NCI-H2029 treated with DMSO at 0.1 percent for 48 hours (cell line): ENCODE measurements around the gene MAPKAPK2.

Experiments used
- DNase-seq: peaks from one replicate; lab custom pipeline; 2025; lab: John Stamatoyannopoulos, UW

The MAPKAPK2 gene

DNA sequence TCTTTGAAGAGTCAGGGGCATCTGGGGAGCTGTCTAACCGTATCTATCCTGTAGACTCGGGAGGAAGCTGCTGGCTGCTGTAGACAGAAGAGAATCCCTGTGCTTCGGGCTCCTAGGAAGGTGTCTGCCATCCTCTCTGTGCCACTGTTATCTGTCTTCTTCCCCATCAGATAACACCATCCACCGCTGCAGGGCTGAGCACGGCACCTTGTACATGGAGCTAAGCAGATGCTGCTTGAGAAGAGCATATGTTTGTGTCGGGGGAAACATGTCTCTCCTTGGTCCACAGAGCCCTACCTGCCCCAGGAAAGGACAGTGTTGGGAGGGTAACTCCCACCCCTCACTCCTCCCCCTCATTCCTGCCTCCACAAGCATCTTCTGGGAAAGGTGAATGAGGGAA is 1.4 kb upstream of the MAPKAPK2 start:
- DNase-seq: no peak

GRCh38 chr1:206684003-206684402 is 702 bp upstream of the MAPKAPK2 start:
- no peak for DNase-seq

GRCh38 chr1:206685334-206685768 is 646 bp downstream of the MAPKAPK2 start:
- DNase-seq: no peak

DNA sequence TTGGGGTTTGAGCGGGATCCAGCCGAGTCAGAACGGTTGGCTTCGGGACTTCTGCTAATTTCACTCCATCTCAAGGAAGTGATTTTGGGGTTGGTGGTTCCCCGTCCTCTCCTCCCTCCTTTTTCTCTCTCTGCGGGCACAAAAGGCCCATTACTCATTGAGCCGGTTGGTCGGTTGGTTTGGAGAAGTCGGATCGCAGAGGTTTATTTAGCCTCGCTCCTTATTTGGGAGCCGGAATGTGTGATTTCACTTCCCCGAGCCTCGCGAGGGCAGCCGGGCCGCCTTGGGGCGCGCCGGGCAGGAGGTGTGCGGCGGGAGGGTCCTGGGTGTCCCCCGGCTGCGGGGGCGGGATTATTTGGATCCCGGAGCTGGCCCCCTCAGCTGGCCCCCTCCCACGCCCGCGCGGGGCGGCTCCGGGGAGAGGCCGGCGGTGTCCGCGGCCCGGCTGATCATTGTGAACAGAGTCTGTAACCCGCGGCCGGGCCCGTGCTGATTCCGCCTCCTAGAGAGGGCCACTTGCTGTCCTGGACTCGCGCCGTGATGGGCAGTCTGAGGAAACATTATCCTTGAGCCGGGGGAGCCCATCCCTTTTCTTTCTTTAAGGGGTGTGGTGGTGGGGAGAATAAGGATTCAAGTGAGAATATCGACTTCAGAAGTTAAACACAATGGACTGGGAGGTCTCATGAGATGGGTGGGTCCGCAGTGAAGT is 1.2 kb downstream of the MAPKAPK2 start:
- no peak for DNase-seq

- DNase-seq: no peak
These were observed 2.0 kb downstream of the MAPKAPK2 start for GRCh38 chr1:206686478-206687249.

- no peak for DNase-seq
These were observed 2.7 kb downstream of the MAPKAPK2 start for GRCh38 chr1:206687251-206687914.

GRCh38 chr1:206687915-206688442 is 3.3 kb downstream of the MAPKAPK2 start:
- no peak for DNase-seq

GRCh38 chr1:206690516-206690915 is 5.8 kb downstream of the MAPKAPK2 start:
- no peak for DNase-seq

- no peak for DNase-seq
These were observed 6.9 kb downstream of the MAPKAPK2 start for GRCh38 chr1:206691604-206692003.

DNA sequence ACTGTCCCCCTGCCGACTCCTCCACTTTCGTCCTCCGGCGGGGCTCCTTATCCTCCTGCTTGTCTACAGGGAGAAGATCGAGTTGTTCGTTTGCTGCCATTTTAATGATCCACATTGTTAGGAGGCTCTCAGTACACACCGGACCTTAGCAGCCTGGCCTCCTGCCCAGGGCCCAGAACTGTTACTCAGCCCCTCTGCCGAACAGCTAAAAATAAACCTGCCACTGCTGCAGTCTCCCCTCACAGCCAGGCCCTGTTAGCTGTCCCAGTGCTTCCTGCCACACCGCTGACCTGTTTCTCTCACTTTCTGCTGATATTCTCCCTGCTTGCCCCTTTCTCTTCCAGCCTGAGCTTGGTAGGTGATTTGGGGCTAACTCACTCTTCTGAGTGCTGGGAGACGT is 8.3 kb downstream of the MAPKAPK2 start:
- DNase-seq: no peak

GRCh38 chr1:206693592-206693991 is 8.9 kb downstream of the MAPKAPK2 start:
- DNase-seq: no peak

DNA sequence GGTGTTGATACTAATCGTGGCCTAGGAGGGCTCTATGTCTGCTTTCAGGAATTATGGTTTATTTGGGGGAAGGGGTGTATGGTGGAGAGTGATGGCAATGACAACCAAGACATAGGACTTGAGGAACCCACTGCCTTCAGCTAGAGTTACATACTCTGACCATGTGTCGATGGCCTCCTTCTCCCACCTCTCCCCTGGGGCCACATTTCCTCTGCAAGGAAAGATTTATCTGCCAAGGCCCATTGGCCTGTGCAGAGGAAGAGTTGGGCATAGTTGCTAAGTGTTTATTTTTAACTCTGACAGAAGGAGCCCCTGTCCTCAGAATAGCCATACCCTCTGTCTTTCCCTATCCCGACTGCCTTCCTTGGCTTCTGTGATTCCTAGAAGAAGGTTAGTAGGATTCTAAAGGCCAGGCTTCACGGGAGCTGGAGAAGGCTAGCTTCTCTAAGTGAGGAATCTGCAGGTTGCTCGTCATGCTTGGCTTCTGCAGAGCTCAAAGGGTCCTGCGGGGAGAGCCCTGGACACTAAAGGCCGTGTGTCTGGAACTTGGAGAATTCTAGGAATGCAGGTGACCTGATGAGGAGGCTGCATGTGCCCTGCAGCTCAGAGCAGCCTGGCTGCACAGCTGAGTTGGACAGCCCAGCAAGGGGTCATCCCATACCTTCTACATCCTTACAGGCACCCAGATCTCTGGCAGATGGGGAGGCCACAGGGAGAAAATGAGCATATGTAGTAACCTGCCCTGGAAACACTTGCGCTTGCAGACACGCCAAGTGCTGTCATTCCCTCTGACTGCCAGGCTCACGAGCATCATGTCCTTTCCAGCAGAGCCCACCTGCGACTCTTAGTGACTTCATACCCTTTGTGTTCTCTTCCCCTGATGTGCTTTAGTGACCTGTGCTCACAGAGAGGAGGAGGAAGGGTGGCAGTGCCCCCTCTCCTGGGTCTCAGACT is 9.7 kb downstream of the MAPKAPK2 start:
- no peak for DNase-seq

DNA sequence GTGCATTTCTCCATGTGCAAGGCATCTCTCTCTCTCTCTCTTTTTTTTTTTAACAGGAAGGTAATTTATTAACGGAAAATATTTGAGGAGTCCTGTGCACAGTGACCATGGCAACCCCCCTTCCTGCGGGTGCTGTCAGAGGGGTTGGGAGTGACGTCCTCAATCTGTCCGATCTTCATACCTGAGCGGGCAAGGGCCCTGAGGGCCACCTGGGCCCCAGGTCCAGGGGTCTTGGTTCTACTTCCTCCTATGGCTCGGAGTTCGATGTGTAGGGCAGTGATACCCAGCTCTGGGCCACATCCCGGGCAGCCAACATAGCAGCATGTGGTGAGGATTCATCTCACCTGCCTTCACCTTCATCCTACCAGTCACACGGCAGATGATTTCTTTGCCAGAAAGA is 11.0 kb downstream of the MAPKAPK2 start:
- no peak for DNase-seq

- no peak for DNase-seq
These were observed 12.3 kb downstream of the MAPKAPK2 start for GRCh38 chr1:206696812-206697585.

DNA sequence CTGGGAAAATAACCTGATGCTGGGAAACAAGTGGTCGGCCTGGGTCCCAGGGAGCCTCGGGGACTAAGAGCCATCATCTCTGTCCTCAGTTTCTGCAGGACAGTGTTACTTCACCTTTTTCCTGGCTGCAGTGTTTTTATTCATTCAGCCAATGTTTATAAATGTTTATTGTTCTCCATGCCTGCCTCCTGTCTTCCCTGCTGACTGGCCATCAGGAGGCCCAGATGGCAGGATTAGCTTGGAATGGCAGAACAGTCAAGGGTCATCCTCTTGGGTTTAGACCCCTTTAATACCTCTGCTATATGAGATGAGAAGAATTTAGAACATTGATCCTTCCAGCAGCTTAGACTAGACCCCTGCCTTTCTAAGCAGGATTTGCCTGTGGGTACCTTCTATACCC is 13.3 kb downstream of the MAPKAPK2 start:
- no peak for DNase-seq

DNA sequence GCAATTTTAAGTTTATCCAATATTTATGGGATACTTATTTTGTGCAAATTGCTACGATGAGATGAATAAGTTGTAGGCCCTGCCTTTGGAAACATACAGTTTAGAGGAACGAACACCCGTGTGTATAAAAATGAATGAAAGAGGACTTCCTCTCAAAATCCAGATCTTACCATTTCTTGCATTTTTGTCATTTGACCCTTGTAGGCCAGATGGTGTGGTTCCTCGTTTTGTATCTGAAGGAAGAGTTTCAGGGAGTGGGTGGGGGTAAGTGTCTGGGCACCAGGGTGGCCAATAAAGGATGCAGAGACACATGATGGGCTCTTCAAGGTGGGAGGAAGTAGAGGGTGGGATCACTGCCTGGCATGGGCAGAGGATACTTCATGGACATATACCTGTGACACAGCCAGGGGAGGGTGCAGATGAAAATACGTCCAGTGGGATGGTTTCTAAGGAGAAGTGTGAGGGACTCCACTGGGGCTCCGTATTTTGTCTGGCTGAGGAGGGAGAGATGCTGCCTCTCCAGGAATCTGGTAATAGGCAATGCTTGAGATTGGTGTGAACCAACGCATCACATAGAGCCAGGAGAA is 14.4 kb downstream of the MAPKAPK2 start:
- no peak for DNase-seq

GRCh38 chr1:206699626-206700025 is 14.9 kb downstream of the MAPKAPK2 start:
- no peak for DNase-seq

- peak; percentile 48 for DNase-seq
These were observed 15.8 kb downstream of the MAPKAPK2 start for GRCh38 chr1:206700445-206701036.

DNA sequence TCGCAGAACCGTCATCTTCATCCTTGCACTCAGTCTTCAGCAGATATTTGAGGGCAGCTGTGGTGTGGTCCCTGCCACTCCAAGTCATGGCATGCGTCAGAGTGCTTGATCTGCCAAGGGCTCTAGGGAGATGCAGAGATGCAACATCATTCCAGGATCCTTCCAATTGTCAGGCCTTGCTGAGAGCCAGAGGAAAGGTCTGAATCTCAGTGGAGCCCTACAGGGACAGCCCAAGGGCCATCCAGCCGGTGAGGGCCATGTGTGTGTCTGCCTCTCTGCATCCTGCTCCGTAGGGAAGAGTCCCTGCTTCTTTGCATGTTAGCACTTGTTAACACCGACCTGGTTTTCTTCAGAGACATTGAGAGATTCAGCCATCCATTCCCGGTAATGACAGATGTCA is 17.6 kb downstream of the MAPKAPK2 start:
- no peak for DNase-seq

GRCh38 chr1:206702803-206703202 is 18.1 kb downstream of the MAPKAPK2 start:
- DNase-seq: no peak
